B cell (primary cell): ENCODE results near the gene CCDC178. TPM values are rescaled to one million over a fixed set of nuclear protein-coding genes. Genes with fewer than 3 reads are reported as not detected.

Source experiments
- ATAC-seq: fragments of 200-7000 bp; cut with Tn5 transposase; one replicate; pipeline ENCODE4 v1.10.0; 2021; ENCODE audit warnings: low read depth, mild to moderate bottlenecking, moderate number of reproducible peaks, moderate library complexity
- CTCF ChIA-PET: fragments of 350-600 bp; sonication (Branson Sonifier 250); formaldehyde crosslinking; loops from one replicate; lab custom pipeline; 2021; ENCODE audit warnings: antibody characterized with exemption, inconsistent platforms; lab: Charles Lee
- POLR2A ChIA-PET: fragments of 350-600 bp; sonication (Branson Sonifier 250); formaldehyde crosslinking; loops from one replicate; lab custom pipeline; 2021; ENCODE audit warnings: antibody characterized with exemption; lab: Charles Lee
- DNase-seq: peaks from one replicate; pipeline ENCODE4 v3.0.0; 2013
- H2AFZ ChIP-seq: 2 replicates; pipeline ENCODE4 v1.6.1; 2012; ENCODE audit warnings: mild to moderate bottlenecking, low read depth, low read length; ENCODE audit not compliant: insufficient read depth, poor library complexity, severe bottlenecking
- H3K27ac ChIP-seq, 2 donors: 1 replicate in 1 of 2; 2 replicates in 1 of 2; pipeline ENCODE4 v1.5.1; 2012 to 2013; ENCODE audit warnings: low read length in 2 of 2, mild to moderate bottlenecking in 2 of 2, moderate library complexity in 1 of 2
- H3K27me3 ChIP-seq, 4 experiments: fragments of 200-600 bp in 1 of 4; sonication (generic) in 1 of 4; replicated peaks in 1 of 4; 1 replicate in 2 of 4; 2 replicates in 2 of 4; pipeline versions ENCODE4 v1.6.1 to v1.7.0; 2013 to 2016; ENCODE audit warnings: low read length in 3 of 4, mild to moderate bottlenecking in 2 of 4, mixed read lengths in 1 of 4, moderate library complexity in 1 of 4; ENCODE audit not compliant: insufficient read depth in 4 of 4, control insufficient read depth in 3 of 4; ENCODE audit errors: control extremely low read depth in 1 of 4
- H3K36me3 ChIP-seq, 2 experiments: replicated peaks in 1 of 2; 1 replicate in 1 of 2; 2 replicates in 1 of 2; pipeline versions ENCODE4 v1.6.1 to v1.7.1; 2013; ENCODE audit warnings: low read length in 1 of 2; ENCODE audit not compliant: insufficient read depth in 2 of 2, control insufficient read depth in 1 of 2; ENCODE audit errors: control extremely low read depth in 1 of 2, extremely low read depth in 1 of 2
- H3K4me1 ChIP-seq, 2 donors: fragments of 200-600 bp in 1 of 2; sonication (generic) in 1 of 2; 1 replicate in 1 of 2; 2 replicates in 1 of 2; pipeline versions ENCODE4 v1.5.1 to v1.6.1; 2013 to 2017; ENCODE audit warnings: low read length in 2 of 2; ENCODE audit not compliant: control insufficient read depth in 2 of 2, insufficient read depth in 2 of 2
- H3K4me2 ChIP-seq: replicated peaks from 2 replicates; pipeline ENCODE3; 2012; ENCODE audit warnings: mild to moderate bottlenecking, low read depth, low read length; ENCODE audit not compliant: poor library complexity, severe bottlenecking
- H3K4me3 ChIP-seq, 5 experiments: fragments of 200-600 bp in 1 of 5; sonication (generic) in 1 of 5; 1 replicate in 3 of 5; 2 replicates in 2 of 5; pipeline versions ENCODE4 v1.5.1 to v1.7.0; 2011 to 2016; ENCODE audit warnings: low read length in 4 of 5, mild to moderate bottlenecking in 4 of 5, low read depth in 2 of 5, control low read depth in 1 of 5, moderate library complexity in 1 of 5; ENCODE audit not compliant: insufficient read depth in 1 of 5; ENCODE audit errors: control extremely low read depth in 1 of 5, extremely low read depth in 1 of 5
- H3K79me2 ChIP-seq: fragments of 200-600 bp; sonication (generic); one replicate; pipeline ENCODE4 v1.6.0; 2016; ENCODE audit warnings: low read length; ENCODE audit not compliant: control insufficient read depth, insufficient read depth
- H3K9ac ChIP-seq: fragments of 200-600 bp; sonication (generic); 2 replicates; pipeline ENCODE4 v1.6.1; 2017; ENCODE audit warnings: mild to moderate bottlenecking, low read length, moderate library complexity
- H3K9me3 ChIP-seq, 3 donors: one replicate each; pipeline versions ENCODE4 v1.6.1 to v1.7.1; 2013; ENCODE audit warnings: low read length in 2 of 3; ENCODE audit not compliant: control insufficient read depth in 2 of 3, insufficient read depth in 1 of 3; ENCODE audit errors: control extremely low read depth in 1 of 3
- H4K20me1 ChIP-seq: 2 replicates; pipeline ENCODE4 v1.6.0; 2012; ENCODE audit warnings: mild to moderate bottlenecking, low read length; ENCODE audit not compliant: insufficient read depth, control insufficient read depth, poor library complexity, severe bottlenecking
- H3K27ac Mint-ChIP-seq: one replicate; pipeline ENCODE4 v1.8.0; 2021; ENCODE audit warnings: mixed read lengths
- H3K27me3 Mint-ChIP-seq: one replicate; pipeline ENCODE4 v1.8.0; 2021; ENCODE audit warnings: mixed read lengths
- H3K4me1 Mint-ChIP-seq: one replicate; pipeline ENCODE4 v1.8.0; 2021; ENCODE audit warnings: mixed read lengths
- H3K4me3 Mint-ChIP-seq: one replicate; pipeline ENCODE4 v1.8.0; 2021; ENCODE audit warnings: mixed read lengths
- H3K9me3 Mint-ChIP-seq: one replicate; pipeline ENCODE4 v1.8.0; 2022; ENCODE audit warnings: mixed read lengths; ENCODE audit not compliant: insufficient read depth
- CTCF ChIP-seq: fragments of 200-600 bp; IDR thresholded peaks from one replicate; pipeline ENCODE4 v1.8.0; 2022; ENCODE audit warnings: antibody characterized with exemption, mild to moderate bottlenecking
- EZH2 ChIP-seq: IDR thresholded peaks from 2 replicates; pipeline ENCODE4 v1.6.1; 2012; ENCODE audit warnings: borderline replicate concordance, low read depth, mild to moderate bottlenecking, moderate library complexity, low read length; ENCODE audit not compliant: insufficient read depth, poor library complexity, severe bottlenecking
- WGBS: methylation state at CpG from one replicate; pipeline ENCODE4 v1.1.5; 2013; ENCODE audit warnings: missing lambda C conversion rate; ENCODE audit not compliant: insufficient coverage; 5-methylcytosine and 5-hydroxymethylcytosine counted together
- intact Hi-C: fragments of 100-400 bp; cut with micrococcal nuclease; formaldehyde crosslinking; loops from one replicate; pipeline ENCODE4 v1.10.0; 2022
- polyA plus RNA-seq: library from polyadenylated mRNA; depleted of rRNA; stranded (reverse); fragments of >200 nt; gene quantifications from 2 replicates; pipeline ENCODE4 v1.2.3, GENCODE V29; 2012
- total RNA-seq, 2 donors: library from RNA; stranded (reverse); fragments of 120-200 nt in 1 of 2; gene quantifications; 1 replicate in 1 of 2; 2 replicates in 1 of 2; pipeline versions ENCODE4 v1.2.3 to v1.2.4, GENCODE V29; 2013 to 2022

The CCDC178 gene
- total and polyA plus RNA-seq, 2 donors (not counting 1 experiment from before 2014, with no cell fraction given), result not detected

GRCh38 chr18:32998285-32998684 lies 442.2 kb downstream of the CCDC178 start:
- H4K20me1 ChIP-seq, result no peaks in the 10 kb centered on the region
- H3K4me1 ChIP-seq, result no peaks in the 10 kb centered on the region
- no peak overlapping the region for H2AFZ ChIP-seq
- no peak overlapping the region for H3K9ac ChIP-seq
- peaks cover 0 to 9% (median 0%) of the 10 kb centered on the region in 4 experiments for H3K27me3 ChIP-seq
- 95% methylated on average over 3 of the region's 3 CpGs for WGBS
- intact Hi-C loops, result no loop called here
- Mint-ChIP-seq H3K4me3 (no peak overlapping the region), H3K9me3 (no peaks in the 10 kb centered on the region), H3K27ac (no peak overlapping the region), H3K4me1 (no peaks in the 10 kb centered on the region), H3K27me3 (peaks cover 22% of the 10 kb centered on the region)
- no peaks in the 10 kb centered on the region for H3K79me2 ChIP-seq
- no peaks in the 10 kb centered on the region for H3K36me3 ChIP-seq
- H3K4me2 ChIP-seq, result no peak overlapping the region
- H3K4me3 ChIP-seq, result no peak overlapping the region
- H3K27ac ChIP-seq, result no peak overlapping the region
- peaks cover 0 to 11% (median 4%) of the 10 kb centered on the region in 3 donors for H3K9me3 ChIP-seq
- ChIA-PET POLR2A (no interaction called here), CTCF (no interaction called here)
- no peak for TF ChIP-seq CTCF
- DNase-seq (no peak), ATAC-seq (no peak)

- H3K4me3 Mint-ChIP-seq, result no peak overlapping the region
- CTCF ChIA-PET, result no interaction called here
- no CpG with 5 or more reads among the region's 1 CpG for WGBS
These were observed 456.8 kb downstream of the CCDC178 start for GRCh38 chr18:32983721-32984120.

More at GRCh38 chr18:32983721-32984120, 456.8 kb downstream of the CCDC178 start:
- H3K27me3 ChIP-seq, result no peaks in the 10 kb centered on the region
- H2AFZ ChIP-seq, result no peak overlapping the region
- Mint-ChIP-seq H3K27ac (no peak overlapping the region), H3K4me1 (no peaks in the 10 kb centered on the region), H3K9me3 (no peaks in the 10 kb centered on the region), H3K27me3 (peaks cover 6% of the 10 kb centered on the region)
- POLR2A ChIA-PET, result no interaction called here
- H3K9ac ChIP-seq, result no peak overlapping the region
- no peaks in the 10 kb centered on the region for H3K36me3 ChIP-seq
- H3K79me2 ChIP-seq, result no peaks in the 10 kb centered on the region
- H4K20me1 ChIP-seq, result no peaks in the 10 kb centered on the region
- H3K27ac ChIP-seq, result no peak overlapping the region
- DNase-seq (no peak), ATAC-seq (no peak)
- no peak overlapping the region for H3K4me2 ChIP-seq
- H3K4me3 ChIP-seq, result no peak overlapping the region
- no peaks in the 10 kb centered on the region for H3K9me3 ChIP-seq
- intact Hi-C loops, result no loop called here
- no peaks in the 10 kb centered on the region for H3K4me1 ChIP-seq
- TF ChIP-seq CTCF (no peak), EZH2 (no peak)
